Thyroid gland (tissue), 4 donors: Measurements from ENCODE around the gene ARMH3.

Source experiments
- POLR2A ChIP-seq, 2 donors: fragments of 450-650 bp; IDR thresholded peaks; one replicate each; pipeline ENCODE4 v1.6.1; 2017; ENCODE audit warnings: antibody characterized with exemption in 2 of 2, mild to moderate bottlenecking in 2 of 2, moderate library complexity in 1 of 2
- TF ChIP-seq, protein P1 (sequence below), 6 experiments: fragments of 200-600 bp in 3 of 6; fragments of 450-650 bp in 3 of 6; sonication (generic) in 3 of 6; IDR thresholded peaks; one replicate each; pipeline ENCODE4 v1.5.1; 2016 to 2019; ENCODE audit warnings: antibody characterized with exemption in 6 of 6, mild to moderate bottlenecking in 2 of 6, inconsistent platforms in 1 of 6, moderate library complexity in 1 of 6

DNA sequence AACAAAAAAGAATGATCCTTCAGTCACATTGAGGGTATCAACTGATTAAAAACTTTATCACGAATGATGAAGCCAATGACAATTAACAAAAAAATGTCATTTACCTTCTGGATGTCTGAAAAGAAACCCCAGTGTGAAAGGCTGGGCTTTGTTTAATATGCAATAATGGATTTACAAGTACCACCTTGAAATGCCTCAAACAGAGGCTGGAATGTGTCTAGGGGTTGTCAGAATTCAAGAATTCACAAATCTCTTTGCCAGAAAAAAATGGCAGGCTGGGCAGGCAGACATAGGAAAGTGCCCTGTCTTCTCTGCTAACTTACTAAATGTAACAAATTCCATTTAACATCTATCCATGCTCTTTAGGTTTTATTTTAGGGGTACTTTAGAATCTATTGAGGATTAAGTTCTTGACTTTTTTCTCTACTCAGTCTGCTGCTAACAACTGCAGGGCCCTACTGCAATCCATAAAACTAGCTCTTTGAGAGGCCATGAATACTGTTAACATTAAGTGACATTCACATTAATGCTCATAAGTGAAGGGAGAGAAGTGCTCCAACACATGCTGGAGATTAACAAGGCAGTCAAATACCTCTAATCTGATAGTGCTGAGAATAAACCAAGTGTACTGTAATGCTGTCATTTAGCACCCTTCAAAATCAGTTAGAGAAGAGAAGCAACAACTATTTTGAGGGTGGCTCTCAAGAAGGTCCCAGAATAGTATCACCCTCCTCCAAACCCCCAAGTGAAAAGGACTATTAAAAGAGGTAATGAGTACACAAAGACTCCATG lies 169.3 kb downstream of the ARMH3 start:
- TF ChIP-seq POLR2A (IDR thresholded peaks at IDR 0.05), result no peak
- TF ChIP-seq, protein P1, sequence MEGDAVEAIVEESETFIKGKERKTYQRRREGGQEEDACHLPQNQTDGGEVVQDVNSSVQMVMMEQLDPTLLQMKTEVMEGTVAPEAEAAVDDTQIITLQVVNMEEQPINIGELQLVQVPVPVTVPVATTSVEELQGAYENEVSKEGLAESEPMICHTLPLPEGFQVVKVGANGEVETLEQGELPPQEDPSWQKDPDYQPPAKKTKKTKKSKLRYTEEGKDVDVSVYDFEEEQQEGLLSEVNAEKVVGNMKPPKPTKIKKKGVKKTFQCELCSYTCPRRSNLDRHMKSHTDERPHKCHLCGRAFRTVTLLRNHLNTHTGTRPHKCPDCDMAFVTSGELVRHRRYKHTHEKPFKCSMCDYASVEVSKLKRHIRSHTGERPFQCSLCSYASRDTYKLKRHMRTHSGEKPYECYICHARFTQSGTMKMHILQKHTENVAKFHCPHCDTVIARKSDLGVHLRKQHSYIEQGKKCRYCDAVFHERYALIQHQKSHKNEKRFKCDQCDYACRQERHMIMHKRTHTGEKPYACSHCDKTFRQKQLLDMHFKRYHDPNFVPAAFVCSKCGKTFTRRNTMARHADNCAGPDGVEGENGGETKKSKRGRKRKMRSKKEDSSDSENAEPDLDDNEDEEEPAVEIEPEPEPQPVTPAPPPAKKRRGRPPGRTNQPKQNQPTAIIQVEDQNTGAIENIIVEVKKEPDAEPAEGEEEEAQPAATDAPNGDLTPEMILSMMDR (IDR thresholded peaks at IDR 0.05), result no peak
